GM18507 (cell line): ENCODE results near the gene TTC28.

Source experiments
- DNase-seq: peaks from one replicate; pipeline ENCODE4 v3.0.0; 2011; ENCODE audit warnings: low read depth; ENCODE audit not compliant: insufficient read length; ENCODE audit errors: extremely low spot score
- FAIRE-seq: peaks from 2 replicates; lab custom pipeline; 2011; peaks lifted over from hg19 to GRCh38; lab: Jason Lieb, UNC

Gene TTC28

GRCh38 chr22:27952091-27952490 lies 727.5 kb downstream of the TTC28 start:
- FAIRE-seq (no peak), DNase-seq (no peak)

DNA sequence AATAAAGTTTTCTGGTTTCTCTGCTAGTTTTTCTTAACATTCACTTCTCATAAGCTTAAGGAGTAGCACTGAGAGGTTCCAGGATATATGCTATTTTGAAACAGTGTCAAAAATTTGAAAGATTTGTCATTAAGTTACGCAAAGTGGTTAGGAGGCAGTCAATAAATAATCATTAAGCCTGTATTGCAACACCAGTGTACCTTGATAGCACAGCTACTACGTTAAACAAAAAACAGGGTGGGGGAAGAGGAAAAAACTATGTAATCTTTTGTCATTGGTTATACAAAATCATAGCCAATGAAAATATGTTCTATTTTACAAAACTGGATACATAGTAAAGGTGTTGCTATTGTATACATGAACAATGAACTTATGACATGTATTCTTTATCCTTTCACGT lies 730.2 kb downstream of the TTC28 start:
- FAIRE-seq (no peak), DNase-seq (no peak)

GRCh38 chr22:27948569-27948968 lies 731.1 kb downstream of the TTC28 start:
- FAIRE-seq (no peak), DNase-seq (no peak)

- DNase-seq, result no peak
- FAIRE-seq, result no peak
Observed at GRCh38 chr22:27947448-27947847, 732.2 kb downstream of the TTC28 start.

DNA sequence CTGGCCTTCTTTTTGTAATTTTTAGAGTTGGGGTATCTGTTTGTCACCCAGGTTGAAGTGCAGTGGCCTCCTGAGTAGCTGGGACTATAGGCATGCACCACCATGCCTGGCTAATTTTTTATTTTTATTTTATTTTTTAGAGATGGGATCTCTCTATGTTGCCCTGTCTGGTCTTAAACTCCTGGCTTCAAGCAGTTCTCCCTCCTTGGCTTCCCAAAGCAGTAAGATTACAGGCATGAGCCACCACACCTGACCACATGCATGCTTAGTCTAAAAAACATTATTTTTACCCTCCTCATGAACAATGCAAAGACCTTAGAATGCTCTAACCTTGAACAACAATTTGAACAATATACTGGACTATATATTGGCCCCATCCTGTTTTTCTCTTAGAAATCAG lies 738.5 kb downstream of the TTC28 start:
- FAIRE-seq, result no peak
- DNase-seq, result no peak

DNA sequence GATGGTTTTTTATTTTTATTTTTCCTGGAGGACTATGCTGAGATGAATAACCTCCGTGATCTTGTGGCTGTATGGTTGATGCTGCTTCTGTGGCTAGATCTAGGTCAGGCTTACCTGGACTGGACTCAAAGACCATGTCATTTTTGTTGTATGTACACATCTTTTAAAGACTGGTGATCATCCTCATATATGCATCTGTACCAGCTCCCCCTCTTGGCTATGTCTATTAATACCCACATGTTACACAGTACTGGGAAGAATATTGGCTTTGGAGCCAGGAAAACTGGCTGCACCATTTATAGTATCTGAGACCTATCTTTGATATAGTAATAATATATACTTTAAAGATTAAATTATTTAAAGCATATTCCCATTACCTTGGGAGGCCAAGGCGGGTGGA lies 742.2 kb downstream of the TTC28 start:
- FAIRE-seq, result no peak
- DNase-seq, result no peak

- FAIRE-seq, result no peak
- DNase-seq, result no peak
Observed at GRCh38 chr22:27935897-27936296, 743.7 kb downstream of the TTC28 start.

- no peak for FAIRE-seq
Observed at GRCh38 chr22:27934069-27934468, 745.6 kb downstream of the TTC28 start.

GRCh38 chr22:27933186-27933983 lies 746.3 kb downstream of the TTC28 start:
- DNase-seq (no peak), FAIRE-seq (no peak)

More at GRCh38 chr22:27934069-27934468, 745.6 kb downstream of the TTC28 start:
- DNase-seq, result no peak

- DNase-seq, result no peak
- no peak for FAIRE-seq
Observed at GRCh38 chr22:27930331-27931060, 749.1 kb downstream of the TTC28 start.
